ENCODE measurements around the gene CA10. TPM values are rescaled to one million over a fixed set of nuclear protein-coding genes. Genes with fewer than 3 reads are reported as not detected.

The CA10 gene
- total RNA-seq, 1 donor from 2014 or later = 5.0 TPM

DNA sequence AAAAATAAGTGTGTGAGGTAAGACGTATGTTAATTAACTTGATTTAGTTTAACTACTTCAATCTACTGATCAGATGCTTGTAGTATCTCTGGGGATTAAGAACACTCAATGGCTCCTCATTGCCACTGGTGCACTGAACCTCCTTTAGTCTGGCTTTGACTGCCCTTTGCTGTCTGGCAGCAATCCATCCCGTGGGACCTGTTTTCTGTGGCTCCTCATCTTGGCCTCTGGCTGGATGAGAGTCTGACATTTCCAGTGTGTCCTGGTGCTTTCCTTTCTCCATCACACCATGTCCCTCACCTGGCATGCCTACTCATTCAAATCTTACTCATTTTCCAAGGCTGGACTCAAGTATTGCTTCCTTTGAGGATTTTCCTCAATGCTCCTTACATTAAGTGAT, 212.2 kb downstream of the CA10 start:
- DNase-seq = no peak

- DNase-seq = no peak
These were observed 217.2 kb downstream of the CA10 start for GRCh38 chr17:51941272-51941671.

DNA sequence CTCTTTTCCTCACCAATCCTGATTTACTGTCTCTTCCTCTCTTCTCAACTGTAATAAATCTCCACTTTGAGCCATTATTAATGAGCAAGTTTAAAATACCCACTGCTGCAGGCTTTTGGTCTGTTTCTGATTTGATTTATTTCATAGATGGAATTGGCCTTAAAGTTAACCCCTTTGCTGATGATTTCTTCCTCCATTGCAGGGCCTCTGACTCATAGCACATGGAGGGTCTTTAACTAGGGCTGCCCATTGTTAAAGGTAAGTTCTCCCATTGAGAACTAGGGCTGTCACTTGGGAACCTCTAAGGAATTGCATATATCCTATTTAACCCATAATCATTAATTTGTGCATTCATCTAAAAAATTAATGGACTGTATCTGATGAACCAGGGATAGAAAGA, 221.2 kb downstream of the CA10 start:
- DNase-seq = no peak

- DNase-seq = no peak
These were observed 223.0 kb downstream of the CA10 start for GRCh38 chr17:51935477-51935876.

- no peak for DNase-seq
These were observed 224.9 kb downstream of the CA10 start for GRCh38 chr17:51933647-51934046.

DNA sequence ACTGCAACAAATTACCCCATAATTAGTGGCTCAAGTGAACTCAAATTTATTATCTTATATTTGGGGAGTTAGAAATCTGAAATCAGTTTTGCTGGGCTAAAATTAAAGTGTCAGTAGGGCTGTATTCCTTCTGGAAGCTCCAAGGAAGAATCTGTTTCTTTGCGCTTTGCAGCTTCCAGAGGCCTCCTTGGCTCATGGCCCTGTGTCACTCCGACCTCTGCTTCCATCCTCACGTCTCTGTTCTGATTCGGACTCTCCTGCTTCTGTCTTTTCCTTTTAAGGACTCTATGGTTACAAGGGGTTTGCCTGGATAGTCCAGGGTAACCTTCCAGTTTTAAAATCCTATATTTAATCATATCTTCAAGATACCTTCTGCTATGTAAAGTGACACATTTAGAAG, 232.1 kb downstream of the CA10 start:
- no peak for DNase-seq

GRCh38 chr17:51921500-51921899, 237.0 kb downstream of the CA10 start:
- no peak for DNase-seq

DNA sequence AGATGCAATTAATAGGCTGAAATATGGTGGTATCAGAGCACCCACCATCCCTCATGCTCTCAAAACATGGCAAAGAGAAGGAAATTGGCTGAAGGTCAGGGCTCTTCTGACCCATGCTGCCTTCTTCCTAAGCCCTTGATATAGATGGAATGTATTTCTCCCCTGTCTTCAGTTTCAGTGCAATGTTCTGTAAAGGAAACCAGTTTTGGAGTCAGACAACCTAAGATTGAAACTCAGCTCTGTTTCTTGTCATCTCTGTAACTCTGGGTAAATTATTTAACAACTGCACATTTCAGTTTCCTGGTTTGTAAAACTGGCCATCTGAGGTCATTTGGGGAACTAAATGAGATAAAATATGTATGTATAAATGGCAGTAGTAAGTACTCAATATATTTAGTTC, 243.9 kb downstream of the CA10 start:
- no peak for DNase-seq

DNA sequence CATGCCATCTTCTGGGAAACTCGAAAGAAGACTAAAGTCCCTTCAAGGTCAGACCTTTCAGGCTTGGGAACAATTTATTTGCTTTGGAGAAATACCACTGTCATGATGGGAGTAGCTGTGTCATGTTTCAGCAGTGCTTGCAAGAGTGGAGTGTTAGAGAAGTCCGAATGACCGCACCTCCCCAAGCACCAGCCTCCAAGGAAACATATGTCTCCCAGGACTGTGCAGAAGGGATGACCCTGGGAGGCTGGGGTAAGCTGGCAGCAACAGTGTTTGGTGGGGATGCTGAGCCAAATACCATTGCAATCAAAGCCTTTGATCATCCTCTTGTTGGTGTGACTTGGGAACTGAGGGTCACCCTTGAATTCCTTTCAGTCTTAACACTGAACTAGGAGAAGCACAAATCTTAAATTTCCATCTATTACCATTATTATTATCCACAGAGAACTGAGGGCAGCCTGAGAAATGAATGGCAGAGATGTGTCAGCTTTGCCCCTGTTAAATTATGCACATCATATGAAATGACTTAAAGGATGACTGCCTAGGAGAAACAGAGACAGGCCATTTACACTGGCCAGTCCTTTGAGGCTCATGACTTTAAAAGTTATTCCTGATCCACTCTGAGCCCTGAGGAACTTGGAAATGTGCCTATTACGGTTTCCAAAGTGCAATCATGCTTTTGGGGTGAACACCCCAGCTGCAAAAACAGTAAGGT, 244.9 kb downstream of the CA10 start:
- no peak for DNase-seq

DNA sequence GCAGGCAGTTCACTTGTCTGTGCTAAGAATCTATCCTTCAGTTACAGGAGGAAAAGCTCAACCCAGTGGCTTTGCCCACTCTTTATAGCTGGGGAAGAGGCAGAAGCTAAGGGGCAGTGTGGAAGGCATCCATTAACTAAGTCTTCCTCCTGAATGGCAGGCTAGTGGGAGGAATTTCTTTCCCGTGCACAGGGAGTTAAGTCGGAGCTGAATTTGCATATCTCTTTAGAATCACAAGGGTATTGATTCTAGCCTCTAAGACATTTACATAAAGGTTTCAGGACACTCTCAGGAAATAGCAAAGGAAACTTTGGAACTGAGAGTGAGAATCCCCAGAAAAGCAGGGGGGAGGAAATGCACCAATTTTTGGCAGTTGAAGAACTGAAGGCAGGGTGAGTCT, 245.6 kb downstream of the CA10 start:
- DNase-seq = no peak

DNA sequence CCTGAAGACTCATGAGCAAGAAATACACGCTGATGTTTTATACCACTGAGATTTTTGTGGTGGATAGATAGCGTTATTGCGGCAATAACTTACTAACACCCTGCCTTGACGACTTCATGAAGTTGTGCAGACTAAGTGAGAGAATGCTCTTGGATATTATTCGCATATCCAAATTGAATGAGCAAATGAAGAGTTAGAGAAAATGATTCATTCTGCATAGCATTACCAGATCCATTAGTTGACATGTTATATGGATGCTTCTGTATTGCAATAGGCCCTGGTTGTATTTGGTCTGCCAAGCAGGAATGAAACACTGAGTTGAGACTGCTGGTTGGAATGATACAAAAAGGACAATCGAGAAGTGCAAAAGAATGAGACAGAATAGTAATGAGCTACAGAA, 247.3 kb downstream of the CA10 start:
- no peak for DNase-seq

DNA sequence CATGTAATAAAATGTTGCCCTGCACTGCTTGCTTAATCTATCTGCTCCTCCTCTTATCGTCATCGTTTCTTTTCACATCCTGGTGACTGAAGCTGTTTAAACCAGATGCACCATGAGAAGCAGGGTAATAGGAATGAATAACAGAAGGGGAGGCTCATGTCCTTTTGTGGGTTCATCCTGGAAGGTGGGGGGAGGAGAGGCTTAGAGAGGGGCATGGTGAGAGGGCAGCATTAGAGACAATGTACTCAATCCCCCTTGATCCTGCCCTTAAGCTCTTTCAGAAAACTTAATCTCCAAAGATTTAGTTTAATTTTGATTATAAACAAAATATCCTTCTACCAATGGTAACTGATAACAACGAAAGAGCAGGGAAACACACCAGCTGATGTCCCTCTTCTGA, 248.5 kb downstream of the CA10 start:
- DNase-seq = no peak

- no peak for DNase-seq
These were observed 249.5 kb downstream of the CA10 start for GRCh38 chr17:51908841-51909537.

- DNase-seq = no peak
These were observed 251.5 kb downstream of the CA10 start for GRCh38 chr17:51907041-51907440.

DNA sequence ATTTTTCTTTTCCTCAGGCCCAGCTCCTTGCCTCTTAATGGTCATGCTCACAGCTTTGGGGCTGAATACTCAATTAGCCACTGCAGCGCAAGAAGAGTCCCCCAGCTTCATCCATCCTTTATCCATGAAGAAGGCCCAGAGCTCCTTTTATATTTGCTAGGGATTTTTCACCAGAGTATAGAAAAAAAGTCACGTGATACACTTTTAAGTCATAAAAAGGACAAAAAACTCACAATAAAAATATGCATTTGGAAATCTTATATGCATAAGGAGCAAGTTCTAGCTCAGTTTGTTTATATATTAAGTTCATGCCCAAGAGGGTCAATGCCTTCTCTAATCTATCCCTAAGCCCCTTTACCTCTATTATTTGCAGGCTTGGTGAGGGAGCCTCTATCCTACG, 254.1 kb downstream of the CA10 start:
- DNase-seq = no peak

GRCh38 chr17:51901242-51901641, 257.3 kb downstream of the CA10 start:
- DNase-seq = no peak

- no peak for DNase-seq
These were observed 266.6 kb downstream of the CA10 start for GRCh38 chr17:51891936-51892335.

GRCh38 chr17:51890710-51891109, 267.8 kb downstream of the CA10 start:
- no peak for DNase-seq

DNA sequence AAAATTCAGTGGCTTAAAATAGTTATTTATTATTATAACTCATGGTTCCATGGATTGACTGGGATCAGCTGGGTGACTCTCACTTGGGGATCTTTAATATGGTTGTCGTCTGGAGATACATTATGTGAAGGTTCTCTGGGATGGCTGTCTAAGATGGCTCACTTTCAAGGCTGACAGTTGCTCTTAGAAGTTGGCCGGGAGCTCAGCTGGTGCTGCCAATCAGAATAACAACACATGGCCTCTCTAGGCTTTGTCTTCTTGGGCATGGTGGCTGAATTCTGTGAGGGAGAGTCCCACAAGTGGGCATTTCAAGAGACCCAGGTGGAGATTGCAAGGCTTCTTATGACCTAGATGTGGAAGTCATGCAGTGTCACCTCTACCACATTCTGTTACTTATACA, 269.7 kb downstream of the CA10 start:
- no peak for DNase-seq

DNA sequence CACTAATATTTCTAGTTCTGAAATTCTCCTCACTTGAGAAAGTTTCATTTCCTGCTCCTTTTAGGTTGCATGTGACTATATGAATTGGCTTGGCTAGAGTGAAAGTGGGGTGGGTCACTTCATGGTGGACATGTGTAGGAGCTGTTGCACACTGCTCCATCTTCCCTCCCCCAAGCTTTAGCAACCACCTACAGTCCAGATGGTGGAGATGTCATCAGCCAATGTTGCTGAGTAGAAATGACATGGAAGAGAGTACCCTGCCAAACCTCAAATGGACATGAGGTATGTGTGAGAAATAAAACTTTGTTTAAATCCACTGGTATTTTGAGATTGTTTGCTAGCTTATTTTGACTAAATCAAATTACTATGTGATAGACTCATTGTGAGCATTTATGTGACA, 281.5 kb downstream of the CA10 start:
- DNase-seq = no peak

DNA sequence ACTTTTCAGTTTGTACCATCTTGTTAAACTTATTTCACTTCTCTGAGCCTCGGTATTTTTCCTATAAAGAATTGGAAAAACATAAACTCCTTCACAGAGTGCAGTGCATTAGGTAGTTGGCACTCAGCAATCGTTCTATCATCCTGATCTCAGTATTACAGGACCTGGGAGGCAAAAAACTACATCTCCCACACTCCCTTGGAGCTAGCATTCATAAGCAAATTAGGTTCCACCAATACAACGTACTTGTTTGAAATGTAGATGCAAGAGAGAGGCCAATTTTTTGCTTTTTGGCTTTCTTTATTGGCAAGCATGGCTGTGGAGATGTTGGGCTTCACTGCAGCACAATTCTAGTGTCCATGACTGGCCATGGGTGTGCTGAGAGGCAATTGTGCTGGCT, 285.2 kb downstream of the CA10 start:
- DNase-seq = no peak

DNA sequence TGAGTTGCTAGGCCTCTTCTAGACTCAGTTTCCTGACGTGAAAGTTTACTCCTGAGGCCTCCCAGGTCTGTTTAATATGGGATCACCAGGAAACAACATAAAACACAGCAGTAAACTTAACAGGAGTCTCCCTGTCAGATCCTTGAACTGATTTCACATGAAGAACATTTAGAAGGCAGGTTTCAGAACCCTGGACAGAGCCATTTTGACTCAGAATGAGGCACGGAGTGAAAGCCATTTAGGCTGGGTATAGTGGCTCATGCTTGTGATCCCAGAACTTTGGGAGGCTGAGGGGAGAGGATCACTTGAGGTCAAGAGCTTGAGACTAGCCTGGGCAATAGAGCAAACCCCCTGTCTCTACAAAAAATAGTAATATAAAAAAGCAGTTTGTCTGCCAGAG, 289.1 kb downstream of the CA10 start:
- no peak for DNase-seq

DNA sequence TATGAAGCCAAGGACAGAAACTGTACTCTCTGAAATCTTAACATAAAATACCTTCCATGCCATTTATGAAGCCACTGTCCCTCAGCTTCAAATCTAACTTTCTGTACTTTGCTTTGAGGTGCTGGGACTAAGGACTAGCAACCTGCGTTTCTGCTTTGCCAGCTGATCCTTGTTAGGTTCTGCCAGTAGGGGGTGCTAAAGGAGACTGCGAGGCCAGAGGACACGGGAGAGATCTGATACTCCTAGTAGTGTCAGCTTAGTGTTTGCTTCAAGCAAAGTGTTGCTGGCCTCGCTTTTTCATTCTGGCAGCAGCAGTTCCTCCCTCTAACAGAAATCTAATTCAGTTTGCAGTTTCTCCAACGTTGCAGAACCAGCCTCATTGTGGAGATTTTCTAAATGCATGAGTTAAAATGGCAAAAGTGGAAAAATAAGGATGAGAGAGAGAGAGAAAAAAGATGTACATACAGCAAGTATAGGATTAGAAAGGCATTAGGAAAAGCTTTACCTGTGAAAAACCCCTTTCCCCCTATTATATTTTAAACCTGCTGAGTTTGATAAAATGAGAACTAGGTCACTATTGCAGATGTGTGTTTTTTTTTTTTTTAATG, 297.5 kb downstream of the CA10 start:
- peak; percentile 21 for DNase-seq

DNA sequence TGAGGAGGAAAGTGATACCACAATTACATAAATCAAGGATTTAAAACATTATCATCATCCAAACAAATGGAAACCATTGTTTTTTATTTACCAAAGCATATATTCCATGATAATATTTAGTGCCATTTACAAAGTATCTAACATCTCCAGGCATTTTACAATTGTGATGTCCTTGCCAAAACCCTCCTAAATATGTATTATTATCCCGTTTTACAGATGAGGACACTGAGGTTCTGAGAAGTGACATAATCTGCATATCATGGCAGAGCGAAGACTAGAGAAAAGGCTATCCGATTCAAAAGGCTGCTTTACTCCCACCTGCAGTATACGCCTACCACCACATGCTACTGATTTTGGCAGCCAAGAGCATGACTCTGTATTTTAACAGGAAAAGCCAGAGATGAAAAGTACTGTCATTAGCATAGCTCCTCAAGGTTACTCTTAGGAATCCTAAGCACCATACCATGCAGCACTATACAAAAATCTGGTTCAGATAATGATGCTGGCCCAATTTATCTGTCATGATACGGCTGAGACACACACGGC, 301.4 kb downstream of the CA10 start:
- no peak for DNase-seq

All from occipital lobe (tissue), 2 donors.